GM19043 (cell line): Measurements from ENCODE around the gene MYL6B.

ENCODE experiments used
- ATAC-seq: cut with Tn5 transposase; IDR thresholded peaks from one replicate; pipeline ENCODE4 v1.9.1; 2021; ENCODE audit warnings: low read depth; ENCODE audit not compliant: unreplicated experiment

MYL6B gene

GRCh38 chr12:56121204-56121870, 31.1 kb upstream of the MYL6B start:
- ATAC-seq, result no peak

- no peak for ATAC-seq
Observed at GRCh38 chr12:56122637-56123036, 29.8 kb upstream of the MYL6B start.

GRCh38 chr12:56124133-56124532, 28.3 kb upstream of the MYL6B start:
- ATAC-seq, result no peak

GRCh38 chr12:56126732-56127239, 25.6 kb upstream of the MYL6B start:
- no peak for ATAC-seq

GRCh38 chr12:56127485-56127887, 24.9 kb upstream of the MYL6B start:
- no peak for ATAC-seq

- peak; percentile 85 for ATAC-seq
Observed at GRCh38 chr12:56127888-56128669, 24.3 kb upstream of the MYL6B start, which contains the start of gene ESYT1. ESYT1 (plus strand) TSS chr12:56128267; CDS start chr12:56128320, 53 bp downstream.

- ATAC-seq, result no peak
Observed at GRCh38 chr12:56128670-56129205, 23.6 kb upstream of the MYL6B start.

- no peak for ATAC-seq
Observed at GRCh38 chr12:56129206-56129941, 23.0 kb upstream of the MYL6B start.

- no peak for ATAC-seq
Observed at GRCh38 chr12:56129942-56130495, 22.4 kb upstream of the MYL6B start.

GRCh38 chr12:56130876-56131275, 21.5 kb upstream of the MYL6B start:
- ATAC-seq, result no peak

- no peak for ATAC-seq
Observed at GRCh38 chr12:56134897-56135296, 17.5 kb upstream of the MYL6B start.

- no peak for ATAC-seq
Observed at GRCh38 chr12:56137853-56138571, 14.4 kb upstream of the MYL6B start.

GRCh38 chr12:56141946-56142784, 10.2 kb upstream of the MYL6B start:
- no peak for ATAC-seq

- no peak for ATAC-seq
Observed at GRCh38 chr12:56143217-56143616, 9.2 kb upstream of the MYL6B start.

- ATAC-seq, result no peak
Observed at GRCh38 chr12:56143870-56144269, 8.5 kb upstream of the MYL6B start.

- ATAC-seq, result no peak
Observed at GRCh38 chr12:56145217-56145616, 7.2 kb upstream of the MYL6B start.

GRCh38 chr12:56146492-56147460, 5.6 kb upstream of the MYL6B start:
- no peak for ATAC-seq

- no peak for ATAC-seq
Observed at GRCh38 chr12:56150563-56150962, 1.8 kb upstream of the MYL6B start.
